Memory B cell (primary cell): ENCODE measurements around the gene TMEM119.

Source experiments
- ATAC-seq: fragments of 150-1000 bp; cut with Tn5 transposase; 2 replicates; pipeline ENCODE4 v1.10.0; 2021; ENCODE audit warnings: low read depth, mild to moderate bottlenecking, moderate library complexity
- DNase-seq, 2 donors: peaks; one replicate each; pipeline ENCODE4 v3.0.0; 2022; ENCODE audit warnings: low spot score in 2 of 2
- H3K27ac Mint-ChIP-seq: one replicate; pipeline ENCODE4 v1.8.0; 2022; ENCODE audit warnings: mild to moderate bottlenecking, moderate library complexity, mixed read lengths
- H3K27me3 Mint-ChIP-seq: one replicate; pipeline ENCODE4 v1.8.0; 2022; ENCODE audit warnings: mixed read lengths
- H3K36me3 Mint-ChIP-seq: one replicate; pipeline ENCODE4 v1.8.0; 2022; ENCODE audit warnings: mild to moderate bottlenecking, mixed read lengths
- H3K4me1 Mint-ChIP-seq: one replicate; pipeline ENCODE4 v1.8.0; 2022; ENCODE audit warnings: mixed read lengths
- H3K4me3 Mint-ChIP-seq: one replicate; pipeline ENCODE4 v1.8.0; 2022; ENCODE audit warnings: mild to moderate bottlenecking, moderate library complexity, mixed read lengths
- H3K9me3 Mint-ChIP-seq: one replicate; pipeline ENCODE4 v1.8.0; 2022; ENCODE audit warnings: mixed read lengths

TMEM119 gene

DNA sequence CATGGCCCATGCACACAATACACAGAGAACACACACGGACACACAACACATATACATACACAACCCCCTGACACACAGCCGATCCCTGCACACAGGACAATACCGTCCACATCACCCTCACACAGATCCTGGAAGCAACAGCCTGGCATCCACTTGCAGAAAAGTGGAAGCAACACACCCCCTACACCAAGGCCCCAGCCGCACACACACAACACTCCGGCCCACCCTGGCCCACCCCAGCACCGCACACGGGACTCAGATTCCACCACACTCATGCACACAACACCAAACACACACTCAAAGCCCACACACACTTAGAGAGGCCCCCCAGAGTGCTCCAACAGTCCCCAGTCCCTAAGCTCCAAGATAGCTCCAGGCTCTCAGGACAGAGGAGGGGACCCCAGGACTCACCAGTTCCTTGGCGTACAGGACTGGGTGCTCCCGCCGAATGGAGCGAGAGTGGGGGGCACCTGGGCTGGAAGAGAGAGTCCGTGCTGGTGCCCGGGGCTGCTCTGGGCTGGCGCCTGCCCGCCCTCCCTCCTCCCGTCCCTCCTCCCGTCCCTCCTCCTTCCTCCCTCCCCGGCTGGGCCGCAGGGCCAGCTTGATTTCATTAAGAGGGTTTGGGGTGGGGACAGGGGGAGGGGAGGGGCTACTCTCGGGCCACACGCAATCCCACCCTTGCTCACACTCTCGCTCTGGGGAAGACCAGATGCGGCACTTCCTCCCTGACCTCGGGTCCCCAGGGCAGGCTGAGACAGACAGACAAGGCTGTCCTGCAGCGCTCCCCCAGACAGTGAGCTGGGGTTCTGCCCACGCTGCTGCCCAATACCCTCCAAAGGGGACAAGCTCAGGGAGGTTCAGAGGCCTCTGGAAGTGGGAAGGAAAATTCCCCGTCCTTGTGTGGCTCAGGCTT lies at the start of gene TMEM119:
TMEM119 (minus strand) TSS at position 526 of the 913 bp plus-strand sequence. CDS start 5,701 bp downstream, outside the sequence.
- no peak for DNase-seq
- H3K36me3 Mint-ChIP-seq: no peaks in the 10 kb centered on the region
- H3K4me1 Mint-ChIP-seq: peaks cover 5% of the 10 kb centered on the region
- no peaks in the 10 kb centered on the region for H3K9me3 Mint-ChIP-seq
- peaks cover 3% of the 10 kb centered on the region for H3K27me3 Mint-ChIP-seq
- ATAC-seq: no peak
- no peak within 1 kb of the TSS for H3K4me3 Mint-ChIP-seq
- no peak within 1 kb of the TSS for H3K27ac Mint-ChIP-seq

DNA sequence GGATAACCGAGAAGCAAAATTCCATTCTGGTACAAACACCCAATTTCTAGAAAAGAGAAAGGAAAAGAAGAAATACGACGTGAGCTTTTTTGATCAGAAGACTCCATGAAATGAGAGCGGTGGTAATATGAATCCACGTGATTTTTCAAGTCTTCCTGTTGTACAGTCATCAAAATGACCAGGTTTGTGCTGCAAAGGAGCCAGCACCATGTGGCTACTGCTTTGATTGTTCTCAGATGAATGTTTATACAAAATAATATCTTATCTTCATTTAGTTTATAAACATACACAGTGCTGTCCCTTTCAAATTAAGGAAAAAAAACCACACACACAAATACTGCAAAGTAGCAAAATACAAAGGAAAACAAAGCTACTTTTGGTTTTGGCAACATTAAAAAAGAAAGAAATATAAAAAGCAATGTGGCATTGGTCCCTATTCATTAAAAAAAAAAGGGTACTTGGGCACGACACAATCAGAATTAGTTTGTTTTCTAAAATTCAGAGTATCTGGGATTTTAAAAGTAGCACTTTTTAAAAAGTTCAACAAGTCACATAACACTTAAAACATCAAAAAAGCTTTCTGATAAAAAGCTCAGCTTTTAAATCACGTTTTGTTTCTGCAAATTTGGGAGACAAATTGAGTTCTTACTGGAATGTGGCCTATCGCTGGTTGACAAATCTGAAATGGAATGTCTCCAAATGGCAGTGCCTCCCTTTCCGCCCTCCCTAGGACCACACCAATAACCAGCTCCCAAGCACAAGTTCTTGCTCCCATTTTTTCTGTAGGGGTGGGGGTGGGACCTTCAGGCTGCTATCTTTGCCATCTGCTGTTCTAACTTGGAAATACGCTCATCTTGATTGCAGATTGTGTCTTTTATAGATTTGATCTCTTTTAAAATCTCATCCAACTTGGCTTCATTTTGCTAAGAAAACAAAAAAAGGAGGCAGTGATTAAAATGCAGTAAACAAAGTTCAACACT lies 49.0 kb upstream of the TMEM119 start:
- H3K4me1 Mint-ChIP-seq: peaks cover 33% of the 10 kb centered on the region
- no peak overlapping the region for H3K4me3 Mint-ChIP-seq
- DNase-seq: no peak
- H3K27me3 Mint-ChIP-seq: no peaks in the 10 kb centered on the region
- H3K27ac Mint-ChIP-seq: peak overlapping the region; percentile 92
- no peaks in the 10 kb centered on the region for H3K9me3 Mint-ChIP-seq
- H3K36me3 Mint-ChIP-seq: peaks cover 33% of the 10 kb centered on the region
- ATAC-seq: no peak

- ATAC-seq: no peak
- H3K4me3 Mint-ChIP-seq: no peak overlapping the region
- peak overlapping the region; percentile 59 for H3K27ac Mint-ChIP-seq
These were observed 48.1 kb upstream of the TMEM119 start for GRCh38 chr12:108645686-108646599.

DNA sequence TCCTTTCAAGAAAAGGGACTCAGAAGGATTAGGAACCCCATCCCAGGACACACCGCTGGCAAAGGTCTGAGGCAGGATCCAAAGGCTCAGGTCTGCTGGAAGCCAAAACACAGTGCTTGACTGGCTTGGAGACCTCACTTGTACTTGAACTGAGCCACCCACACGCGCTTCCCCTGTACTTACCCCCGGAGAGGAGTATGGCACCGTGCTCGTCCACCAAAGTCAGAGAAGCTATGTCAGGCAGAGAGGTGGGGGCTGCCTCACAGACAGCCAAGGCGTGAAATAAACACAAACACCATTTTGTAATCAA lies 46.9 kb upstream of the TMEM119 start:
- peaks cover 33% of the 10 kb centered on the region for H3K36me3 Mint-ChIP-seq
- DNase-seq: no peak
- H3K4me1 Mint-ChIP-seq: peaks cover 51% of the 10 kb centered on the region
- no peaks in the 10 kb centered on the region for H3K27me3 Mint-ChIP-seq
- no peak overlapping the region for H3K27ac Mint-ChIP-seq
- H3K4me3 Mint-ChIP-seq: no peak overlapping the region
- H3K9me3 Mint-ChIP-seq: no peaks in the 10 kb centered on the region
- ATAC-seq: no peak

More at GRCh38 chr12:108645686-108646599, 48.1 kb upstream of the TMEM119 start:
- Mint-ChIP-seq H3K27me3 (no peaks in the 10 kb centered on the region), H3K4me1 (peaks cover 42% of the 10 kb centered on the region), H3K9me3 (no peaks in the 10 kb centered on the region), H3K36me3 (peaks cover 28% of the 10 kb centered on the region)
- DNase-seq: no peak

GRCh38 chr12:108643941-108644810 lies 46.3 kb upstream of the TMEM119 start:
- peaks cover 33% of the 10 kb centered on the region for H3K36me3 Mint-ChIP-seq
- no peak overlapping the region for H3K4me3 Mint-ChIP-seq
- H3K9me3 Mint-ChIP-seq: no peaks in the 10 kb centered on the region
- DNase-seq (no peak), ATAC-seq (no peak)
- H3K4me1 Mint-ChIP-seq: peaks cover 51% of the 10 kb centered on the region
- peak overlapping the region; percentile 73 for H3K27ac Mint-ChIP-seq
- no peaks in the 10 kb centered on the region for H3K27me3 Mint-ChIP-seq

GRCh38 chr12:108642899-108643654 lies 45.2 kb upstream of the TMEM119 start:
- H3K27ac Mint-ChIP-seq: peak overlapping the region; percentile 90
- H3K4me3 Mint-ChIP-seq: no peak overlapping the region

DNA sequence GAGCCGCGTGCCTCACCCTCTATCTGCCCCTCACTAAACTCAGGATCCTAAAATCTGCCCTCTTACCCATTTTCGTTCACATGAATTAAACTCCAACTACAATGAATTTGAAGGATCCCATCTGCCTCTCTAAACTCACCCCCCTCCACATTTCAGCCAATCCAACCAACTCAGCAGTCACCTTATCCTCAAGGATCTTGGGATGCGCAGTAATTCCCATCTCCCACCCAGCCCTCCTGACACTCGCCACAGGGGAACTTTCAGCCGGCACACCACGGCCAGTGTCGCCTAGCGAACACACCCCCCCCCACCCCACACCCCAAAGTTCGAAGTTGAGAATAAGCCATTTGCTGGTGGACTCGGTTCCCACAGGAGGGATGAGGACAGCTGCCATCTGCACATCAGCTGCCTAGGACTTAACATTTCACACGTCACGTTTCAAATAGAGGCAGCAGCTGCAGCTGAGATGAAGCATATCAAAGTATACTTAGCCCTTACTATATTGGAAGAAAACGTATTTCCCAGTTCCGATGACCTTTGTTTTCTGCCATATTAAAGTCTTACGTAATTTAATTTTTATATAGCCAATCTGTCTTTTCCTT lies 44.5 kb upstream of the TMEM119 start:
- no peak for DNase-seq
- ATAC-seq: peak; percentile 67
- peak overlapping the region; percentile 56 for H3K4me3 Mint-ChIP-seq
- H3K36me3 Mint-ChIP-seq: peaks cover 30% of the 10 kb centered on the region
- peaks cover 59% of the 10 kb centered on the region for H3K4me1 Mint-ChIP-seq
- H3K27me3 Mint-ChIP-seq: no peaks in the 10 kb centered on the region
- no peaks in the 10 kb centered on the region for H3K9me3 Mint-ChIP-seq
- peak overlapping the region; percentile 90 for H3K27ac Mint-ChIP-seq

More at GRCh38 chr12:108642899-108643654, 45.2 kb upstream of the TMEM119 start:
- ATAC-seq (no peak), DNase-seq (no peak)
- Mint-ChIP-seq H3K4me1 (peaks cover 59% of the 10 kb centered on the region), H3K27me3 (no peaks in the 10 kb centered on the region), H3K9me3 (no peaks in the 10 kb centered on the region), H3K36me3 (peaks cover 32% of the 10 kb centered on the region)

DNA sequence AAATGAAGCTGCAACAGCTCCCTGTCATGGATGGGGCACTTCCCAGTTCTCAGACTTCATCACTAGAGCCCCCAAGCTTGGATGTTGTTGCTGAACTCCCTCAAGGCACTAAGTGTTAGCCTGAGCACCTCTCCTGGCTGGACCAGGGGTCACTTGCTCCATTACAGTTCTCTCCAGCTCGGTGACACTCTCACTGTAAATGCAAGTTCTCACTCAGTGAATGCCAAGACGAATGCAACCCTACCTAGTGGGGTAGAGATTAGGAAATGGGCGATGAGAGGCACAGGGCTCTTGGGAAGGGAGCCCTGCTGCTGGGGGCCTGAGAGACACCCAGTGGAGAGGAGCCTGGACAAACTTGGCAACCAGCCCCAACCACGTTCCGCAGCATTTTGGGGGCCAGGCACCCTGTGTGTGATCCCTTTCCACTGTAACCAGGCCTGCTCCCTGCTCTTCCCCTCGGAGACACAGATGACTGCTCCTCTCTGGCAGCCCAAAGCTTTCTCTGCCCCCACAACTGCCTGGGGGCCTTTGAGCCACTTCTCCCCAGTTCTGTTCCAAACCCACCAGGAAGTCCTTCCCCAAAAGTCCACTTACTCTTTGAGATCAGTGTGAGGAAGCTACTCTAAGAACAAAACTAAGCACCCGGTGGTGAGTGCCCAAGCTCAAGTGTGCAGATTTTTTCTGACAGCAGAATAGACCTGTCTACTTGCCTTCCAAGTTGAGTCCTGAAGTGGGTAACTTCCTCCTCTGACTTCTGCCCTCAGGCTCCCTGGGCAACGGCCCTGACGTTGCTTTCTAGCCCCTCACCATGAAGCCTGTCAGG lies 43.8 kb upstream of the TMEM119 start:
- no peaks in the 10 kb centered on the region for H3K9me3 Mint-ChIP-seq
- peaks cover 56% of the 10 kb centered on the region for H3K4me1 Mint-ChIP-seq
- DNase-seq: no peak
- peak overlapping the region; percentile 90 for H3K27ac Mint-ChIP-seq
- peak overlapping the region; percentile 56 for H3K4me3 Mint-ChIP-seq
- ATAC-seq: peak; percentile 42
- H3K36me3 Mint-ChIP-seq: peaks cover 28% of the 10 kb centered on the region
- H3K27me3 Mint-ChIP-seq: no peaks in the 10 kb centered on the region

GRCh38 chr12:108640802-108641445 lies 43.0 kb upstream of the TMEM119 start:
- no peaks in the 10 kb centered on the region for H3K9me3 Mint-ChIP-seq
- peaks cover 25% of the 10 kb centered on the region for H3K36me3 Mint-ChIP-seq
- H3K27me3 Mint-ChIP-seq: no peaks in the 10 kb centered on the region
- DNase-seq (no peak), ATAC-seq (no peak)
- peak overlapping the region; percentile 14 for H3K4me3 Mint-ChIP-seq
- peaks cover 54% of the 10 kb centered on the region for H3K4me1 Mint-ChIP-seq
- peak overlapping the region; percentile 90 for H3K27ac Mint-ChIP-seq

GRCh38 chr12:108638997-108639822 lies 41.3 kb upstream of the TMEM119 start:
- Mint-ChIP-seq H3K27me3 (no peaks in the 10 kb centered on the region), H3K27ac (peak overlapping the region; percentile 90), H3K9me3 (no peaks in the 10 kb centered on the region), H3K4me3 (peak overlapping the region; percentile 27), H3K4me1 (peaks cover 53% of the 10 kb centered on the region), H3K36me3 (peaks cover 15% of the 10 kb centered on the region)
- DNase-seq (no peak), ATAC-seq (no peak)
